ENCODE data around the gene SORCS2.

DNA sequence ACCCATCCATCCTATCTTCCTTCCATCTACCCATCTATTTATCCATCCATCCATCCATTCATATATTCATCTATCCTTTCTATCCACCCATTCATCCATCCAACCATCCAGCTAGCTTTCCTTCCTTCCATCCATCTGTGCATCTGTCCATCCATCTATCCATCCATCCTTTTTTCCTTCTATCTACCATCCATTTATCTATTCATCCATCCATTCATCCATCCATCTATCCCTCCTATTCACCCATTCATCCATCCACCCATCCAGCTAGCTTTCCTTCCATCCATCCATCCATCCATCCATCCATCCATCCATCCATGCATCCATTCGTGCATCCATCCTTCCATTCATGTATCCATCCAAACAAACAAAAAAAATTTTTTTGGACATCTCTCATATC is 123.6 kb downstream of the SORCS2 start:
- TF ChIP-seq TAF1 (IDR thresholded peaks at IDR 0.05; ENCODE audit: borderline replicate concordance, insufficient read depth, low read length) (no peak), POLR2AphosphoS5 (IDR thresholded peaks at IDR 0.05; ENCODE audit: low read depth, low read length) (no peak)
- TF ChIP-seq, protein P1, sequence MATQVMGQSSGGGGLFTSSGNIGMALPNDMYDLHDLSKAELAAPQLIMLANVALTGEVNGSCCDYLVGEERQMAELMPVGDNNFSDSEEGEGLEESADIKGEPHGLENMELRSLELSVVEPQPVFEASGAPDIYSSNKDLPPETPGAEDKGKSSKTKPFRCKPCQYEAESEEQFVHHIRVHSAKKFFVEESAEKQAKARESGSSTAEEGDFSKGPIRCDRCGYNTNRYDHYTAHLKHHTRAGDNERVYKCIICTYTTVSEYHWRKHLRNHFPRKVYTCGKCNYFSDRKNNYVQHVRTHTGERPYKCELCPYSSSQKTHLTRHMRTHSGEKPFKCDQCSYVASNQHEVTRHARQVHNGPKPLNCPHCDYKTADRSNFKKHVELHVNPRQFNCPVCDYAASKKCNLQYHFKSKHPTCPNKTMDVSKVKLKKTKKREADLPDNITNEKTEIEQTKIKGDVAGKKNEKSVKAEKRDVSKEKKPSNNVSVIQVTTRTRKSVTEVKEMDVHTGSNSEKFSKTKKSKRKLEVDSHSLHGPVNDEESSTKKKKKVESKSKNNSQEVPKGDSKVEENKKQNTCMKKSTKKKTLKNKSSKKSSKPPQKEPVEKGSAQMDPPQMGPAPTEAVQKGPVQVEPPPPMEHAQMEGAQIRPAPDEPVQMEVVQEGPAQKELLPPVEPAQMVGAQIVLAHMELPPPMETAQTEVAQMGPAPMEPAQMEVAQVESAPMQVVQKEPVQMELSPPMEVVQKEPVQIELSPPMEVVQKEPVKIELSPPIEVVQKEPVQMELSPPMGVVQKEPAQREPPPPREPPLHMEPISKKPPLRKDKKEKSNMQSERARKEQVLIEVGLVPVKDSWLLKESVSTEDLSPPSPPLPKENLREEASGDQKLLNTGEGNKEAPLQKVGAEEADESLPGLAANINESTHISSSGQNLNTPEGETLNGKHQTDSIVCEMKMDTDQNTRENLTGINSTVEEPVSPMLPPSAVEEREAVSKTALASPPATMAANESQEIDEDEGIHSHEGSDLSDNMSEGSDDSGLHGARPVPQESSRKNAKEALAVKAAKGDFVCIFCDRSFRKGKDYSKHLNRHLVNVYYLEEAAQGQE (IDR thresholded peaks at IDR 0.05; ENCODE audit: insufficient read depth in 1 of 2, low read depth in 2 of 2, low read length in 2 of 2) = no peak

Data from PFSK-1 (cell line).